Panc1 (cell line): ENCODE measurements around the gene CHRFAM7A.
"Not testable (repeated sequence)": the region's sequence is repeated elsewhere in the genome, so short reads cannot be mapped to it uniquely, and the experiment has no call there.

Experiments
- POLR2AphosphoS5 ChIP-seq: IDR thresholded peaks from 2 replicates; pipeline ENCODE4 v1.6.1; 2012; ENCODE audit warnings: mild to moderate bottlenecking, low read depth, low read length, moderate library complexity
- TF ChIP-seq, protein P1 (sequence below): fragments of 450-650 bp; IDR thresholded peaks from 2 replicates; pipeline ENCODE4 v1.5.1; 2017; ENCODE audit warnings: mild to moderate bottlenecking

DNA sequence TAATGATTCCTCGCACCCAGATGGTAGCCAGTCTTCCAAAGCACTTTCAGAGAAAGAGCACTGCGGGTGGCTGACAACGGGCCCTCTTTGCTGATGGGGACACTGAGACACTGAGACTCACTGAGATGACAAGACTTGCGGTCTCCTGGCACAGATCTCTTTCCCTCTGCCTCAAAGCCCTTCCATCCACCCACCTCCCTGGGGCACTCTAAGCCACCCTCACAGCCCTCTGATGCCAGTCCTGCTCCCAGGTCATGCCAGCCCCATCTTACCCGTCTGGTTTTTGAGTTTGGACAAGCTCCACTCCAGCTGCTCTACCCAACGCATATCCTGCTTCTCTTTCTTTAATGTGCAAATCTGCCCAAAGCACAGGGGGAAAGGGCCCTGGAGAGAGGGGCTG, 14.3 kb upstream of the CHRFAM7A start:
- not testable (repeated sequence) for TF ChIP-seq POLR2AphosphoS5
- TF ChIP-seq, protein P1, sequence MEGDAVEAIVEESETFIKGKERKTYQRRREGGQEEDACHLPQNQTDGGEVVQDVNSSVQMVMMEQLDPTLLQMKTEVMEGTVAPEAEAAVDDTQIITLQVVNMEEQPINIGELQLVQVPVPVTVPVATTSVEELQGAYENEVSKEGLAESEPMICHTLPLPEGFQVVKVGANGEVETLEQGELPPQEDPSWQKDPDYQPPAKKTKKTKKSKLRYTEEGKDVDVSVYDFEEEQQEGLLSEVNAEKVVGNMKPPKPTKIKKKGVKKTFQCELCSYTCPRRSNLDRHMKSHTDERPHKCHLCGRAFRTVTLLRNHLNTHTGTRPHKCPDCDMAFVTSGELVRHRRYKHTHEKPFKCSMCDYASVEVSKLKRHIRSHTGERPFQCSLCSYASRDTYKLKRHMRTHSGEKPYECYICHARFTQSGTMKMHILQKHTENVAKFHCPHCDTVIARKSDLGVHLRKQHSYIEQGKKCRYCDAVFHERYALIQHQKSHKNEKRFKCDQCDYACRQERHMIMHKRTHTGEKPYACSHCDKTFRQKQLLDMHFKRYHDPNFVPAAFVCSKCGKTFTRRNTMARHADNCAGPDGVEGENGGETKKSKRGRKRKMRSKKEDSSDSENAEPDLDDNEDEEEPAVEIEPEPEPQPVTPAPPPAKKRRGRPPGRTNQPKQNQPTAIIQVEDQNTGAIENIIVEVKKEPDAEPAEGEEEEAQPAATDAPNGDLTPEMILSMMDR = not testable (repeated sequence)
